K562 (cell line): ENCODE measurements around the gene DRAXIN. TPM values are rescaled to one million over a fixed set of nuclear protein-coding genes. Genes with fewer than 3 reads are reported as not detected.

ENCODE experiments used
- ATAC-seq: fragments of 200-7000 bp; cut with Tn5 transposase; 3 replicates; pipeline ENCODE4 v1.9.1; 2020; ENCODE audit warnings: moderate library complexity
- BruUV-seq: library from RNA; stranded (reverse); fragments of 400-500 nt; replicated peaks from 2 replicates; lab custom pipeline; 2021; lab: Mats Ljungman, UMichigan
- CTCF ChIA-PET: fragments of 300-600 bp; formaldehyde crosslinking; extraction: SDS; loops from one replicate; lab custom pipeline; 2021; ENCODE audit warnings: low intra/inter-chr PET ratio; lab: Yijun Ruan, JAX
- POLR2A ChIA-PET: fragments of 300-600, 350-650 bp; sonication (Branson Sonifier 250); formaldehyde crosslinking; extraction: SDS; loops from one replicate; lab custom pipeline; 2021; ENCODE audit warnings: antibody characterized with exemption, inconsistent platforms; lab: Yijun Ruan, JAX
- DNase-seq, 4 experiments: peaks; one replicate each; pipeline versions ENCODE4 v3.0.0 to v3.0.0-alpha.2; 2011 to 2018; ENCODE audit warnings: low spot score in 3 of 4, mixed read lengths in 3 of 4; ENCODE audit errors: extremely low read depth in 1 of 4
- FAIRE-seq: peaks from 2 replicates; lab custom pipeline; 2011; peaks lifted over from hg19 to GRCh38; lab: Jason Lieb, UNC
- H2AFZ ChIP-seq: 2 replicates; pipeline ENCODE4 v1.6.0; 2011; ENCODE audit warnings: low read depth, low read length, control low read depth, inconsistent platforms
- H3K27ac ChIP-seq: fragments of 200-600 bp; 3 replicates; pipeline ENCODE4 v1.8.0; 2011; ENCODE audit warnings: low read depth, mild to moderate bottlenecking, control low read depth, inconsistent platforms, low read length, moderate library complexity, mixed read lengths; ENCODE audit errors: extremely low read depth
- H3K27me3 ChIP-seq, 2 experiments: fragments of 300-600 bp in 1 of 2; 2 replicates in 1 of 2; 3 replicates in 1 of 2; pipeline versions ENCODE4 v1.6.0 to v1.8.0; 2011; ENCODE audit warnings: inconsistent platforms in 2 of 2, low read length in 2 of 2, mild to moderate bottlenecking in 1 of 2, mixed read lengths in 1 of 2, moderate library complexity in 1 of 2; ENCODE audit not compliant: control insufficient read depth in 2 of 2, insufficient read depth in 2 of 2
- H3K36me3 ChIP-seq: fragments of 300-600 bp; 3 replicates; pipeline ENCODE4 v1.8.0; 2011; ENCODE audit warnings: mild to moderate bottlenecking, low read length, inconsistent platforms; ENCODE audit not compliant: control insufficient read depth, insufficient read depth
- H3K4me1 ChIP-seq, 2 experiments: fragments of 200-600 bp in 1 of 2; replicated peaks in 1 of 2; 2 replicates in 1 of 2; 3 replicates in 1 of 2; pipeline versions ENCODE4 v1.5.1 to v1.8.0; 2011; ENCODE audit warnings: inconsistent platforms in 2 of 2, low read length in 2 of 2, mild to moderate bottlenecking in 1 of 2, mixed read lengths in 1 of 2, moderate library complexity in 1 of 2; ENCODE audit not compliant: control insufficient read depth in 2 of 2, insufficient read depth in 2 of 2
- H3K4me2 ChIP-seq: 2 replicates; pipeline ENCODE4 v1.6.1; 2011; ENCODE audit warnings: low read length, control low read depth, inconsistent platforms, mixed read lengths; ENCODE audit not compliant: insufficient read depth
- H3K4me3 ChIP-seq: fragments of 200-600 bp; sonication (generic), shearing (Covaris generic); 2 replicates; pipeline ENCODE4 v1.5.1; 2016; ENCODE audit warnings: control low read depth, inconsistent platforms
- H3K79me2 ChIP-seq: fragments of 200-600 bp; 3 replicates; pipeline ENCODE4 v1.8.0; 2011; ENCODE audit warnings: low read length, inconsistent platforms; ENCODE audit not compliant: control insufficient read depth, insufficient read depth
- H3K9ac ChIP-seq, 2 experiments: 2 replicates each; pipeline versions ENCODE4 v1.6.0 to v1.6.1; 2011; ENCODE audit warnings: low read depth in 2 of 2, low read length in 2 of 2, control low read depth in 1 of 2, inconsistent platforms in 1 of 2, mild to moderate bottlenecking in 1 of 2, mixed read lengths in 1 of 2; ENCODE audit not compliant: insufficient read depth in 1 of 2
- H3K9me1 ChIP-seq: one replicate; pipeline ENCODE4 v1.6.0; 2011; ENCODE audit warnings: inconsistent platforms, mild to moderate bottlenecking, low read length, moderate library complexity; ENCODE audit not compliant: control insufficient read depth, insufficient read depth
- H3K9me3 ChIP-seq: replicated peaks from 2 replicates; pipeline ENCODE4 v1.5.1; 2011; ENCODE audit warnings: low read depth, low read length, inconsistent platforms; ENCODE audit not compliant: control insufficient read depth, insufficient read depth
- H4K20me1 ChIP-seq: replicated peaks from 2 replicates; pipeline ENCODE4 v1.6.1; 2011; ENCODE audit warnings: low read length, inconsistent platforms, mixed read lengths; ENCODE audit not compliant: control insufficient read depth, insufficient read depth
- CHD2 ChIP-seq: IDR thresholded peaks from 2 replicates; pipeline ENCODE4 v1.6.1; 2011; ENCODE audit warnings: low read depth, low read length
- FOSL1 ChIP-seq: fragments of 200-800 bp; sonication (Bioruptor generic); conservative IDR thresholded peaks from 2 replicates; pipeline ENCODE4 v1.6.1; 2016; ENCODE audit warnings: missing genetic modification characterization, missing compliant biosample characterization
- FOXA3 ChIP-seq, 2 experiments: fragments of 450-650 bp in 1 of 2; sonication (generic) in 1 of 2; formaldehyde crosslinking; IDR thresholded peaks in 1 of 2; conservative IDR thresholded peaks in 1 of 2; 2 replicates each; pipeline versions ENCODE4 v1.4.0 to v1.8.0; 2020 to 2022; ENCODE audit warnings: mild to moderate bottlenecking in 2 of 2, missing genetic modification reagents in 1 of 2
- NBN ChIP-seq: fragments of 450-650 bp; IDR thresholded peaks from 2 replicates; pipeline ENCODE4 v1.6.1; 2016; ENCODE audit warnings: low read depth, mild to moderate bottlenecking
- NRF1 ChIP-seq, 2 experiments: fragments of 450-650 bp; IDR thresholded peaks in 1 of 2; conservative IDR thresholded peaks in 1 of 2; 2 replicates each; pipeline ENCODE4 v1.6.1; 2014; ENCODE audit warnings: mild to moderate bottlenecking in 2 of 2
- PTBP1 ChIP-seq: fragments of 200-400 bp; formaldehyde crosslinking; IDR thresholded peaks from 2 replicates; pipeline ENCODE4 v1.6.1; 2017; ENCODE audit warnings: low read depth, low read length
- TCF7 ChIP-seq: sonication (generic); IDR thresholded peaks from 2 replicates; pipeline ENCODE4 v1.6.1; 2016; ENCODE audit warnings: antibody characterized with exemption, borderline replicate concordance
- ZNF589 ChIP-seq: fragments of 200-800 bp; sonication (Bioruptor generic); IDR thresholded peaks from 2 replicates; pipeline ENCODE4 v1.6.1; 2016; ENCODE audit warnings: low read depth, missing genetic modification characterization, missing compliant biosample characterization
- ZNF79 ChIP-seq: fragments of 250-450 bp; sonication (Bioruptor Pico); IDR thresholded peaks from 2 replicates; pipeline ENCODE4 v1.4.0; 2020; ENCODE audit warnings: low read depth, mild to moderate bottlenecking, moderate library complexity
- WGBS: fragments of 100-300 bp; shearing (Covaris generic); methylation state at CpG from one replicate; pipeline ENCODE4 v1.1.6; 2016; ENCODE audit warnings: low coverage, mixed read lengths; ENCODE audit not compliant: insufficient coverage; ENCODE audit errors: missing lambda C conversion rate; 5-methylcytosine and 5-hydroxymethylcytosine counted together
- in situ Hi-C: fragments of 300-500 bp; cut with MboI; formaldehyde crosslinking; loops from 4 replicates; pipeline ENCODE4 v1.15.0; 2018; ENCODE audit warnings: inconsistent platforms, mixed read lengths
- intact Hi-C: fragments of 100-400 bp; cut with micrococcal nuclease; formaldehyde crosslinking; loops from 2 replicates; pipeline ENCODE4 v1.14.2; 2022
- polyA plus RNA-seq, 8 experiments: library from polyadenylated mRNA; depleted of rRNA in 4 of 8; stranded (reverse) in 5 of 8; unstranded in 3 of 8; fragments of >200 nt; fragmentation: Nextera tagmentation in 2 of 8; fragmentation: Illumina TruSeq in 1 of 8; extraction: Ambion mirVana in 2 of 8; extraction: Trizol in 1 of 8; gene quantifications; 2 replicates each; pipeline versions ENCODE4 v1.2.1 to v1.2.3, GENCODE V29; 2011 to 2014; ENCODE audit warnings: inconsistent platforms in 1 of 8, missing spikeins in 1 of 8
- total RNA-seq, 7 experiments: library from RNA; depleted of rRNA in 6 of 7; stranded (reverse); fragments of >200 nt in 6 of 7; fragmentation: Illumina TruSeq in 2 of 7; extraction: Trizol in 2 of 7; gene quantifications; 2 replicates each; pipeline versions ENCODE4 v1.2.1 to v1.2.3, GENCODE V29; 2011 to 2021; ENCODE audit warnings: low replicate concordance in 1 of 7
- TF ChIP-seq, protein P1 (sequence below), 3 experiments: fragments of 200-800 bp in 1 of 3; sonication (Bioruptor generic) in 1 of 3; sonication (generic) in 1 of 3; formaldehyde crosslinking in 1 of 3; IDR thresholded peaks; 2 replicates each; pipeline versions ENCODE4 v1.6.1 to v1.8.0; 2016 to 2022; ENCODE audit warnings: mild to moderate bottlenecking in 2 of 3, missing compliant biosample characterization in 2 of 3, missing genetic modification characterization in 2 of 3, missing genetic modification reagents in 1 of 3
- TF ChIP-seq, protein P2 (sequence below): fragments of 250-450 bp; sonication (Bioruptor Pico); IDR thresholded peaks from 2 replicates; pipeline ENCODE4 v1.8.0; 2022; ENCODE audit warnings: inconsistent platforms, mild to moderate bottlenecking, moderate library complexity, borderline replicate concordance
- TF ChIP-seq, protein P3 (sequence below): sonication (generic); formaldehyde crosslinking; IDR thresholded peaks from 2 replicates; pipeline ENCODE4 v1.8.1; 2023; ENCODE audit warnings: mild to moderate bottlenecking, missing genetic modification reagents
- TF ChIP-seq, protein P4 (sequence below): fragments of 200-800 bp; sonication (Bioruptor generic); IDR thresholded peaks from 2 replicates; pipeline ENCODE4 v1.6.1; 2017; ENCODE audit warnings: missing genetic modification characterization, missing compliant biosample characterization
- TF ChIP-seq, protein P5 (sequence below), 2 experiments: fragments of 450-650 bp in 1 of 2; sonication (generic) in 1 of 2; formaldehyde crosslinking in 1 of 2; IDR thresholded peaks in 1 of 2; conservative IDR thresholded peaks in 1 of 2; 2 replicates each; pipeline versions ENCODE4 v1.6.1 to v1.8.1; 2016 to 2023; ENCODE audit warnings: mild to moderate bottlenecking in 2 of 2, moderate library complexity in 2 of 2, inconsistent platforms in 1 of 2, missing genetic modification reagents in 1 of 2

Gene DRAXIN
- total and polyA plus RNA-seq, 9 of the 15 experiments (the other 6 are each of a cell fraction or from before 2014, with no cell fraction given), result 0.01 to 0.04 (median 0.01) TPM; not detected in 6

DNA sequence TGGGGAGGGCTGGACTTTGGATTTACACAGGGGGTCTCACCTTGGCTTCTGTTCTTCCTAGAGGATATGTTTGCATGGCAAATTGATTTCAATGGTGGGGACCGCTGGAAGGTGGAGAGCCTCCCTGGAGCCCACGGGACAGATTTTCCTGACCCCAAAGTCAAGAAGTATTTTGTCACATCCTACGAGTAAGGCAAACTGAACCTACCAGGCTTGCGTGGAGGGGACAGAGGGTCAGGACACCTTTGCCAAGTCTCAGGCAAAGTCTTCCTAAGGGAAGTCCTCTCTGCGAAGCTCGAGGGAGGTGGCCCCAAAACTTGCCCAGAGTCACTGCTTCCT is 20.3 kb upstream of the DRAXIN start:
- CTCF ChIA-PET, result no interaction called here
- peaks cover 20 to 57% of the 10 kb centered on the region in 2 experiments for H3K4me1 ChIP-seq
- 21% methylated on average over 6 of the region's 6 CpGs for WGBS
- intact Hi-C loops (loop anchor here (5.0 kb wide), 1 partner anchor 36 kb away; no protein-coding TSS in a partner anchor), in situ Hi-C loops (no loop called here)
- H3K4me2 ChIP-seq, result peak overlapping the region; percentile 65
- H3K4me3 ChIP-seq, result no peak overlapping the region
- H3K36me3 ChIP-seq, result peaks cover 76% of the 10 kb centered on the region; the same call in 2 of the 3 replicates
- H3K9me1 ChIP-seq, result peaks cover 8% of the 10 kb centered on the region
- peaks cover 8% of the 10 kb centered on the region for H4K20me1 ChIP-seq
- H3K27ac ChIP-seq, result peak overlapping the region; percentile 67; the same call in 2 of the 3 replicates
- H2AFZ ChIP-seq, result no peak overlapping the region
- peak overlapping the region; percentile 35 to 85; a peak in 2 of 4 replicates for H3K9ac ChIP-seq
- no peak; the same call in 2 of the 3 replicates for ATAC-seq
- H3K27me3 ChIP-seq, result no peaks in the 10 kb centered on the region
- no peak for FAIRE-seq
- POLR2A ChIA-PET, result interaction anchor here (0.5 to 3.8 kb wide), 17 partner anchors 8 to 239 kb away, joined by 3 to 40 read pairs (median 3); partner anchors contain the start of gene MAD2L2
- BruUV-seq, result no TSS peak
- H3K79me2 ChIP-seq, result no peaks in the 10 kb centered on the region; the same call in none of the 3 replicates
- peak in 1 of 4 experiments; percentile 30 for DNase-seq
- H3K9me3 ChIP-seq, result no peaks in the 10 kb centered on the region
- TF ChIP-seq FOSL1 (tag) (peak; percentile 52; the same call in 1 of the 2 replicates), TCF7 (no peak), FOXA3 (CRISPR knock-in tag; conservative IDR thresholded peaks at IDR 0.05 in 1 of 2, IDR thresholded peaks at IDR 0.05 in 1 of 2) (0 out of 4 replicates have a peak, but pooled peaks of 1 of the 2 experiments have one; percentile 25), CHD2 (no peak), PTBP1 (no peak), NRF1 (conservative IDR thresholded peaks at IDR 0.05 in 1 of 2, IDR thresholded peaks at IDR 0.05 in 1 of 2) (peak in 1 of 2 experiments; percentile 10; a peak in 1 of 4 replicates), ZNF79 (CRISPR knock-in tag) (peak; percentile 17; the same call in 1 of the 2 replicates), NBN (0 out of 2 replicates have a peak, but pooled peaks have one; percentile 13), ZNF589 (CRISPR knock-in tag) (0 out of 2 replicates have a peak, but pooled peaks have one; percentile 49)
- TF ChIP-seq, protein P1, sequence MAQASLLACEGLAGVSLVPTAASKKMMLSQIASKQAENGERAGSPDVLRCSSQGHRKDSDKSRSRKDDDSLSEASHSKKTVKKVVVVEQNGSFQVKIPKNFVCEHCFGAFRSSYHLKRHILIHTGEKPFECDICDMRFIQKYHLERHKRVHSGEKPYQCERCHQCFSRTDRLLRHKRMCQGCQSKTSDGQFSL (CRISPR knock-in tag; IDR thresholded peaks at IDR 0.05), result no peak
- TF ChIP-seq, protein P1 (tag; IDR thresholded peaks at IDR 0.05), result 0 out of 4 replicates have a peak, but pooled peaks of 1 of the 2 experiments have one; percentile 48
- TF ChIP-seq, protein P2, sequence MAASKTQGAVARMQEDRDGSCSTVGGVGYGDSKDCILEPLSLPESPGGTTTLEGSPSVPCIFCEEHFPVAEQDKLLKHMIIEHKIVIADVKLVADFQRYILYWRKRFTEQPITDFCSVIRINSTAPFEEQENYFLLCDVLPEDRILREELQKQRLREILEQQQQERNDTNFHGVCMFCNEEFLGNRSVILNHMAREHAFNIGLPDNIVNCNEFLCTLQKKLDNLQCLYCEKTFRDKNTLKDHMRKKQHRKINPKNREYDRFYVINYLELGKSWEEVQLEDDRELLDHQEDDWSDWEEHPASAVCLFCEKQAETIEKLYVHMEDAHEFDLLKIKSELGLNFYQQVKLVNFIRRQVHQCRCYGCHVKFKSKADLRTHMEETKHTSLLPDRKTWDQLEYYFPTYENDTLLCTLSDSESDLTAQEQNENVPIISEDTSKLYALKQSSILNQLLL (CRISPR knock-in tag), result no peak
- TF ChIP-seq, protein P3, sequence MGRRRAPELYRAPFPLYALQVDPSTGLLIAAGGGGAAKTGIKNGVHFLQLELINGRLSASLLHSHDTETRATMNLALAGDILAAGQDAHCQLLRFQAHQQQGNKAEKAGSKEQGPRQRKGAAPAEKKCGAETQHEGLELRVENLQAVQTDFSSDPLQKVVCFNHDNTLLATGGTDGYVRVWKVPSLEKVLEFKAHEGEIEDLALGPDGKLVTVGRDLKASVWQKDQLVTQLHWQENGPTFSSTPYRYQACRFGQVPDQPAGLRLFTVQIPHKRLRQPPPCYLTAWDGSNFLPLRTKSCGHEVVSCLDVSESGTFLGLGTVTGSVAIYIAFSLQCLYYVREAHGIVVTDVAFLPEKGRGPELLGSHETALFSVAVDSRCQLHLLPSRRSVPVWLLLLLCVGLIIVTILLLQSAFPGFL (CRISPR knock-in tag), result no peak
- TF ChIP-seq, protein P4, sequence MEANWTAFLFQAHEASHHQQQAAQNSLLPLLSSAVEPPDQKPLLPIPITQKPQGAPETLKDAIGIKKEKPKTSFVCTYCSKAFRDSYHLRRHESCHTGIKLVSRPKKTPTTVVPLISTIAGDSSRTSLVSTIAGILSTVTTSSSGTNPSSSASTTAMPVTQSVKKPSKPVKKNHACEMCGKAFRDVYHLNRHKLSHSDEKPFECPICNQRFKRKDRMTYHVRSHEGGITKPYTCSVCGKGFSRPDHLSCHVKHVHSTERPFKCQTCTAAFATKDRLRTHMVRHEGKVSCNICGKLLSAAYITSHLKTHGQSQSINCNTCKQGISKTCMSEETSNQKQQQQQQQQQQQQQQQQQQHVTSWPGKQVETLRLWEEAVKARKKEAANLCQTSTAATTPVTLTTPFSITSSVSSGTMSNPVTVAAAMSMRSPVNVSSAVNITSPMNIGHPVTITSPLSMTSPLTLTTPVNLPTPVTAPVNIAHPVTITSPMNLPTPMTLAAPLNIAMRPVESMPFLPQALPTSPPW, result no peak
- TF ChIP-seq, protein P5, sequence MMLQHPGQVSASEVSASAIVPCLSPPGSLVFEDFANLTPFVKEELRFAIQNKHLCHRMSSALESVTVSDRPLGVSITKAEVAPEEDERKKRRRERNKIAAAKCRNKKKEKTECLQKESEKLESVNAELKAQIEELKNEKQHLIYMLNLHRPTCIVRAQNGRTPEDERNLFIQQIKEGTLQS (IDR thresholded peaks at IDR 0.05), result no peak
- TF ChIP-seq, protein P5 (CRISPR knock-in tag; conservative IDR thresholded peaks at IDR 0.05), result 0 out of 2 replicates have a peak, but pooled peaks have one; percentile 42
